HepG2 (cell line): ENCODE data around the gene AP3D1. TPM values are rescaled to one million over a fixed set of nuclear protein-coding genes. Genes with fewer than 3 reads are reported as not detected.

Experiments
- ADNP ChIP-seq: sonication (generic); formaldehyde crosslinking; IDR thresholded peaks from 2 replicates; pipeline ENCODE4 v1.4.0; 2020; ENCODE audit warnings: missing genetic modification reagents
- ARID5B ChIP-seq: IDR thresholded peaks from 2 replicates; pipeline ENCODE4 v1.4.0; 2020; ENCODE audit warnings: mild to moderate bottlenecking, missing genetic modification reagents
- E2F1 ChIP-seq: sonication (generic); formaldehyde crosslinking; IDR thresholded peaks from 2 replicates; pipeline ENCODE4 v1.5.0; 2020; ENCODE audit warnings: missing genetic modification reagents
- MXD1 ChIP-seq: sonication (generic); formaldehyde crosslinking; IDR thresholded peaks from 2 replicates; pipeline ENCODE4 v1.4.0; 2020; ENCODE audit warnings: mild to moderate bottlenecking, missing genetic modification reagents
- PHF20 ChIP-seq: sonication (generic); formaldehyde crosslinking; IDR thresholded peaks from 2 replicates; pipeline ENCODE4 v1.5.0; 2020; ENCODE audit warnings: mild to moderate bottlenecking, missing genetic modification reagents
- RFX1 ChIP-seq: fragments of 450-650 bp; IDR thresholded peaks from 2 replicates; pipeline ENCODE4 v1.6.1; 2017
- SP1 ChIP-seq, 2 experiments: fragments of 450-650 bp in 1 of 2; sonication (generic) in 1 of 2; formaldehyde crosslinking in 1 of 2; IDR thresholded peaks; 2 replicates each; pipeline versions ENCODE4 v1.4.0 to v1.6.1; 2016 to 2020; ENCODE audit warnings: missing genetic modification reagents in 1 of 2
- TFAP4 ChIP-seq: sonication (generic); IDR thresholded peaks from 2 replicates; pipeline ENCODE4 v1.6.1; 2016; ENCODE audit warnings: low read depth, borderline replicate concordance
- ZBTB49 ChIP-seq: sonication (generic); formaldehyde crosslinking; IDR thresholded peaks from 2 replicates; pipeline ENCODE4 v1.4.0; 2020; ENCODE audit warnings: missing genetic modification reagents, borderline replicate concordance
- ZNF18 ChIP-seq: sonication (generic); formaldehyde crosslinking; IDR thresholded peaks from 2 replicates; pipeline ENCODE4 v1.8.0; 2022; ENCODE audit warnings: mild to moderate bottlenecking, missing genetic modification reagents; ENCODE audit not compliant: insufficient replicate concordance
- ZNF225 ChIP-seq: sonication (generic); formaldehyde crosslinking; IDR thresholded peaks from 2 replicates; pipeline ENCODE4 v1.4.0; 2020; ENCODE audit warnings: mild to moderate bottlenecking, missing genetic modification reagents
- ZNF430 ChIP-seq: sonication (generic); formaldehyde crosslinking; IDR thresholded peaks from 2 replicates; pipeline ENCODE4 v1.9.0; 2021; ENCODE audit warnings: mild to moderate bottlenecking, missing genetic modification reagents
- ZNF484 ChIP-seq: sonication (generic); formaldehyde crosslinking; IDR thresholded peaks from 2 replicates; pipeline ENCODE4 v1.5.1; 2020; ENCODE audit warnings: mild to moderate bottlenecking, low read depth, missing genetic modification reagents, borderline replicate concordance
- ZSCAN30 ChIP-seq: sonication (generic); formaldehyde crosslinking; IDR thresholded peaks from 2 replicates; pipeline ENCODE4 v1.5.0; 2020; ENCODE audit warnings: mild to moderate bottlenecking, missing genetic modification reagents
- ZUFSP ChIP-seq: sonication (generic); formaldehyde crosslinking; IDR thresholded peaks from 2 replicates; pipeline ENCODE4 v1.9.0; 2021; ENCODE audit warnings: missing genetic modification reagents, mild to moderate bottlenecking, borderline replicate concordance
- polyA plus RNA-seq, 8 experiments: library from polyadenylated mRNA; depleted of rRNA in 3 of 8; stranded (reverse) in 7 of 8; unstranded in 1 of 8; fragments of >200 nt; fragmentation: Illumina TruSeq in 4 of 8; extraction: Trizol in 4 of 8; gene quantifications; 2 replicates each; pipeline versions ENCODE4 v1.2.1 to v1.2.3, GENCODE V29; 2011 to 2016; ENCODE audit warnings: low read depth in 4 of 8, missing spikeins in 1 of 8, mixed read lengths in 1 of 8; ENCODE audit not compliant: insufficient read depth in 1 of 8
- total RNA-seq, 5 experiments: library from RNA; depleted of rRNA; stranded (reverse); fragments of >200 nt; fragmentation: Illumina TruSeq; extraction: Trizol; gene quantifications; 2 replicates each; pipeline ENCODE4 v1.2.3, GENCODE V29; 2016; ENCODE audit warnings: low read depth in 1 of 5

The AP3D1 gene
- total and polyA plus RNA-seq, 2 of the 13 experiments (the other 11 are each of a cell fraction or from before 2014, with no cell fraction given), result 68.0 to 82.6 TPM

GRCh38 chr19:2171349-2172145, 20.2 kb upstream of the AP3D1 start (continued):
- TF ChIP-seq ARID5B, result 0 out of 2 replicates have a peak, but pooled peaks have one; percentile 24
- TF ChIP-seq ZBTB49, result no peak
- TF ChIP-seq ADNP, result no peak
- 0 out of 2 replicates have a peak, but pooled peaks have one; percentile 45 for TF ChIP-seq PHF20 (CRISPR knock-in tag)
- TF ChIP-seq RFX1, result no peak
- TF ChIP-seq ZNF18 (CRISPR knock-in tag), result no peak
- no peak for TF ChIP-seq E2F1
- no peak for TF ChIP-seq SP1 (IDR thresholded peaks at IDR 0.05)
- no peak for TF ChIP-seq SP1 (CRISPR knock-in tag; IDR thresholded peaks at IDR 0.05)
- no peak for TF ChIP-seq ZSCAN30 (CRISPR knock-in tag)
- no peak for TF ChIP-seq ZNF484 (CRISPR knock-in tag)
- peak; percentile 36; the same call in 1 of the 2 replicates for TF ChIP-seq MXD1 (CRISPR knock-in tag)
- TF ChIP-seq ZUFSP (CRISPR knock-in tag), result no peak
- peak; percentile 62; the same call in 1 of the 2 replicates for TF ChIP-seq TFAP4
- no peak; the same call in 1 of the 2 replicates for TF ChIP-seq ZNF430 (CRISPR knock-in tag)
- no peak for TF ChIP-seq ZNF225 (CRISPR knock-in tag)
